Gastroesophageal sphincter (tissue), 3 donors: ENCODE results near the gene PARG.

ENCODE experiments used
- CTCF ChIP-seq, 4 experiments: fragments of 200-600 bp in 2 of 4; fragments of 450-650 bp in 2 of 4; sonication (generic) in 1 of 4; IDR thresholded peaks; one replicate each; pipeline ENCODE4 v1.5.1; 2017 to 2019; ENCODE audit warnings: antibody characterized with exemption in 4 of 4, mild to moderate bottlenecking in 2 of 4, moderate library complexity in 2 of 4
- EP300 ChIP-seq: sonication (generic); formaldehyde crosslinking; IDR thresholded peaks from one replicate; pipeline ENCODE4 v1.6.1; 2017; ENCODE audit warnings: antibody characterized with exemption, mild to moderate bottlenecking
- POLR2A ChIP-seq, 2 donors: fragments of 450-650 bp; IDR thresholded peaks; one replicate each; pipeline ENCODE4 v1.6.1; 2017; ENCODE audit warnings: antibody characterized with exemption in 2 of 2, mild to moderate bottlenecking in 2 of 2, moderate library complexity in 1 of 2

DNA sequence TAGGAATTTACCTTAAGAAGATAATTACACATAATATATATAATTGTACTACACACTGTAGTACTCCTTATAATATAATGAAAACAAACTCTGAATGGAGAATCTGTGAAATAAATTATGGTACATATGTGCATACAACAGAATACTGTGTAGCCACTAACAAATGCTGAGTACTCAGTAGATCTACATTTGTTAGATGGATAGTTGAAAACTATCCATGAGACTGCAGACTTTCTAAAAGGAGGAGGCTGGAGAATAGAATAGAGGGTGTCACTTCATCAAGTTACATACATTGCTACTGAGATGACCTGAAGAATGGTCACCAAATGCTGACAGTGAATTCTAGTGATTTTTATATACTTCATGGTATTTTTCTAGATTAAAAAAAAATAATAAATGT lies 111.0 kb downstream of the PARG start:
- TF ChIP-seq CTCF (IDR thresholded peaks at IDR 0.05), result no peak
- no peak for TF ChIP-seq POLR2A (IDR thresholded peaks at IDR 0.05)
- no peak for TF ChIP-seq EP300
